HG03064 (cell line): Measurements from ENCODE around the gene USH1G.
"Not testable (repeated sequence)": the region's sequence is repeated elsewhere in the genome, so short reads cannot be mapped to it uniquely, and the experiment has no call there.

Experiments used
- ATAC-seq: cut with Tn5 transposase; IDR thresholded peaks from one replicate; pipeline ENCODE4 v1.9.1; 2021; ENCODE audit warnings: low read depth; ENCODE audit not compliant: unreplicated experiment

USH1G gene

DNA sequence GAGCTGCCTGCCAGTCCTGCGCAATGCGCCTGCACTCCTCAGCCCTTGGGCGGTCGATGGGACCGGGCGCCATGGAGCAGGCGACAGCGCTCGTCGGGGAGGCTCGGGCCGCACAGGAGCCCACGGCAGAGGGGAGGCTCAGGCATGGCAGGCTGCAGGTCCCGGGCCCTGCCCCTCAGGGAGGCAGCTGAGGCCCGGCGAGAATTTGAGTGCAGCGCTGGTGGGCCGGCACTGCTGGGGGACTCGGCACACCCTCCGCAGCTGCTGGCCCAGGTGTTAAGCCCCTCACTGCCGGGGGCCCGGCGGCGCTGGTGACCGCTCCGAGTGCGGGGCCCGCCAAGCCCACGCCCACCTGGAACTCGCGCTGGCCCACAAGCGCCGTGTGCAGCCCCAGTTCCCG lies 16.0 kb downstream of the USH1G start:
- no peak for ATAC-seq

DNA sequence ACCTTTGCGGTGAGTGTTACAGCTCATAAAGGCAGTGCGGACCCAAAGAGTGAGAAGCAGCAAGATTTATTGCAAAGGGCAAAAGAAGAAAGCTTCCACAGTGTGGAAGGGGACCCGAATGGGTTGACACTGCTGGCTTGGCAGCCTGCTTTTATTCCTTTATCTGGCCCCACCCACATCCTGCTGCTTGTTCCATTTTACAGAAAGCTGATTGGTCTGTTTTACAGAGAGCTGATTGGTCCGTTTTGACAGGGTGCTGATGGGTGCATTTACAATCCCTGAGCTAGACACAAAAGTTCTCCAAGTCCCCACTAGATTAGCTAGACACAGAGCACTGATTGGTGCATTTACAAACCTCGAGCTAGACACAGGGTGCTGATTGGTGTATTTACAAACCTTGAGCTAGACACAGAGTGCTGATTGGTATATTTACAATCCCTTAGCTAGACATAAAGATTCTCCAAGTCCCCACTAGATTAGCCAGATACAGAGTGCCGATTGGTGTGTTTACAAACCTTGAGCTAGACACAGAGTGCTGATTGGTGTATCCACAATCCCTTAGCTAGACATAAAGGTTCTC lies 16.8 kb downstream of the USH1G start:
- ATAC-seq: not testable (repeated sequence)

DNA sequence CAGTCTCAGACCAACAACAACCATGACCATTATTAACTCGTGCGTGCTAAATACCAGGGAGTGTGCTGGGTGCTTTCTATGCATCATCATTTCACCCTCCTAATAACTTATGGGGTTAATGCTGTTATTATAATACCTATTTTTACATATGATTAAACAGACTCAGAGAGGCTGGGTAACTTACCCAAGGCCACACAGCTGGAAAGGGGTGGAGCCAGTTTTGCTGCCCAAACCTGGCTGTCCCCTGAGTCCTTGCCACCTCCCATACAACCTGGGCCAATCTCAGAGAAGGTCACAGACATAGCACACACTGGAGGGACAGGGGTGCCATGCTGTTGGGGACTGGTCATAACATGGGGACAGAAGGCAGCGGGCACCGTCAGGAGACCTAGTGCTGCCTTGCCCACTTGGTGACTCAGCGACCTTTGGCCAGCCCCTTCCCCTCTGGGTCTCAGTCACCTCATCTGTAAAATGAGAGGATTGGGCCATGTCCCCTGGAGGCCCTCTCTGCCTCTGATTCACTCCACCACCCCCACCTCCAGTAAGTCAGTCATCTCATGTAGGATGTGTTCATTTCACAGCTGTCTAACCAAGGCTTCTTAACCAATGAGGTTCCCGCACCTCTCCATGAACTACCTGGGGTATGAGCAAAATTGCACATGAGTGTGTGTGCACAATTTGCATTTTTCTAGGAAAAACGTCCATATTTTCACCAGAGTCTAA lies 18.2 kb downstream of the USH1G start:
- no peak for ATAC-seq

DNA sequence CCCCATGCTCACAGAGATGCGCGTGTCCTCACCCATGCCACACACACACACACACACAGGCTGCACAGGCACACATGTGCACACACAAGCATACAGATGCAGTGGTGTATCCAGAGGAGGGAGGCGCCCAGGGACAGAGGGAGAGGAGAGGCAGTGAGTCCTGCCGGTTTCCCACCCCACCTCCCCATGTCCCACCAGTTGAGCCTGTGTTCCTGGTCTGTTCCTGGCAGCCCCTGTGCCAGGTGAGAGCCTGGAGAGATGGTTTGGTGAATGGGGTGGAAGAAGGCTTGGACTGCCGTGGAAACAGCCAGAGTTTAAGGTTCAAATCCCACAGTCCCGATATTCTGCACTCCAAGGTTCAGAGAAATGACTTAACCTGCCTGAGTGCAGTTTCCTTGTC lies 19.4 kb downstream of the USH1G start:
- no peak for ATAC-seq

DNA sequence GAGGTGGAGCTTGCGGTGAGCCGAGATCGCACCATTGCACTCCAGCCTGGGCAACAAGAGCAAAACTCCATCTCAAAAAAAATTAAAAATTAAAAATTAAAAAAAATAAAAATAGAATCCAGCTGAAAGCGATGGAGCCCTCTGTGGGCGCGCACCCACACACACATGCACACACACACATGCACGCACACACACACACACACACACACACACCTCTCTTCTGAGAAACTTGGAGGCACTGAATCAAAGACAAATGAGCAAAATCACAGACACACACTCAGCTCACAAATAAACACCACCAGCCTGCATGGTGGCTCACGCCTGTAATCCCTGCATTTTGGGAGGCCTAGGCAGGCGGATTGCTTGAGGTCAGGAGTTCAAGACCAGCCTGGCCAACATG lies 20.0 kb downstream of the USH1G start:
- no peak for ATAC-seq

DNA sequence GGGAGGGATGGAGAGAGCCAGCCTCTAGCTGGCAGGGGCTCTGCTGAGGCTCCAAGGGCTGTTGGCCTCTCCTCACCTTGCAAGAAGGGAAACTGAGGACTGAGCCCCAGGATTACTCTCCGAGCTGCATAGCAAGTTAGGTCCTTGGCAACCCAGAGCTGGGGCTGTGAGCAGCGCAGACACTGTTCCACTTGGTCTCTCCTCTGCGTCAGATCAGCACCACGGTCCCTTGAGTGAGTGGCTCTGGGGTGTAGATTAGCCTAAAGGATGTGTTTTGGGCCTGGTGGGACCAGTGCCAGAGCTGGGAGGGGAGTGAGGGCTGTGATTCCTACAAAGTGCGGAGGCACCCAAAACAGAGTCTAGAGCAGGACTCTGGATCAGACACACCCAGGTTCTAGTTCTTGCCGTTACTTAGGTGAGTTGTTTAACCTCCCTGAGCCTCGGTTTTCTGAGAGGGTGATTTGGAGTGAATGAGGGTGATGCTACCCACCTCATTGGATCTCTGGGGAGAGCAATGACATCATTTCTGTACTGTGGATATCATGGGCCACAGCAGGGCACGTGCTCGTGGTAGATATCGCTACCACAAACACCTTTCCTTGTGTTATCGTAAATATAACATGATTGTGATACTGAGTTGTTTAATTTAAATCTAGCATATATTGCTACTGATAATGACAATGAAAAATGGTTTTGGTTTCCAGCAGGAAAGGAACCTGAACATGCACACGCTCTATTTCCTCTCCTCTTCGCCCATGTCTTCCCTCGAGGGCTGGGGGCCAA lies 21.5 kb downstream of the USH1G start:
- ATAC-seq: no peak

DNA sequence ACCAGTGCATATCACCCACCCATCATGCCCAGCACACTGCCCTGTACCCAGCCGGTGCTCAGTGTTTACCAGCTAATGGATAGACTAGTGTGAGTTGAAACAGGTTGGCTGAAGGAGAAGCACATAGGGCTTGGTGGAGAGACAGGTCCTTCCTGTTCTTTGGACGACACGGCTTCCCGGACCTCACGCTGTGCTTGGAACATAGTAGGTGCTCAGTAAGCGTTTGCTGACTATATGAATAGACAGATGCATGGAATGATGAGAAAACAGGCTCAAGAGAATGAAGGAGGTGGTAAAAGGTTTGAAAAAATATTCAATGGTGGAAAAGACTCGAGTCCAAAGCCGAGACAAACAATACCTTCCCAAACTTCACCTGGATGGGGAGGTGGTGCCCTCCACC lies 22.8 kb downstream of the USH1G start:
- ATAC-seq: no peak

DNA sequence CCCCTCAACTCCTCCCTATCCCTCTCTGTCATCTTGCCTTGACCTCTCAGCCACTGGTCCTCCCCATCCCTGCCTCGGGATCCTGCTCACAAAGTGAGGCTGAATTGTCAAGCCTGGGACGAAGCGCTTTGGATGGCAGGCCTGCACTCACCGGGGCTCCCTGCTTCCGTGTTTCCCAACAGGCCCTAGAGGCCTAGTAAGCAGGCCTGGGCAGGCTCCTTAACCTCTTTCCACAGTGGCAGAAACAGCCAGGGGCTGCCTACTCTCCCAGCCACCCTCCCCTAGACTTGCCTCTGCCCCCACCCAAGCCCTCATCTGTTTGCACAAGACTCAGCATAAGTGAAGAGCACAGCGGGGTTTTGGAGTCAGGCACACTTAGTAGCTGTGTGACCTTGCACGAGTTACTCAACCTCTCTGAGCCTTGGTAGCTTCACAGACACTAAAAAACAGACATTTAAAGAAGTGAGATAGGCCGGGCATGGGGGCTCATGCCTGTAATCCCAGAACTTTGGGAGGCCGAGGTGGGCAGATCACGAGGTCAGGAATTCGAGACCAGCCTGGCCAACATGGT lies 24.6 kb downstream of the USH1G start:
- no peak for ATAC-seq

DNA sequence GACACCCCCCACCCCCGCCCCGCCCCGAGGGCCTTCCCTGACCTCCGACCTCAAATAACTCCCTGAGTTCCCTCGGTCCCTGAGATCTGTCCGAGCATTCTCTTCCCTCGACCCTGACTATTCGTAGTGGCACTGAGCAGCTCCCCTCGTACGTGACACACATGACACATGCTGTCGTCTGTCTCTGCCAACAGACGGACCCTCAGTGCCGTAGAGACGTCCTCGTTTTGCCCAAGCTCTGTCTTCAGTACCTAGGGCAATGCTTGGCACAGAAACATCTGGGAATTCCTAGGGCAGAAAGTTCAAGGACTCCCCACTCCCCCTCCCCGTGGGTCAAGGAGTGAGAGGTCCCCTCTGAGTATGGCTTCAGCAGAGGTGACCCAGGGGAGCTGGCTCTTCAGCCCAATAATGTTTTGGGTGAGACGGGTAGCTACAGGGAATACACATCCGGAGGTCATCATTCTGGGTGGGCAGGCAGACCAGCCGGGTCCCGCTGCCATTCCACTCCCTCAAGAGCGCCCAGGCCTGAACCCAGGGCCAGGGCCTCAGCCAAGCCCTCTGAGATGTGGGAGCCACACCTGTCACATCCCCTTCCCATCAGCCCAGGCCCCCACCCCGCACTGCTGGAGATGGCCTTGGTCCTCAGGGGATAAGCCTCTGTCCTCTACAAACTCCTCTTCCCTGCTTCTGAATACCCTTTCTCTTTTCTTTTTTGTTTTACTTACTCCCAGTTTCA lies 29.0 kb downstream of the USH1G start:
- ATAC-seq: no peak

DNA sequence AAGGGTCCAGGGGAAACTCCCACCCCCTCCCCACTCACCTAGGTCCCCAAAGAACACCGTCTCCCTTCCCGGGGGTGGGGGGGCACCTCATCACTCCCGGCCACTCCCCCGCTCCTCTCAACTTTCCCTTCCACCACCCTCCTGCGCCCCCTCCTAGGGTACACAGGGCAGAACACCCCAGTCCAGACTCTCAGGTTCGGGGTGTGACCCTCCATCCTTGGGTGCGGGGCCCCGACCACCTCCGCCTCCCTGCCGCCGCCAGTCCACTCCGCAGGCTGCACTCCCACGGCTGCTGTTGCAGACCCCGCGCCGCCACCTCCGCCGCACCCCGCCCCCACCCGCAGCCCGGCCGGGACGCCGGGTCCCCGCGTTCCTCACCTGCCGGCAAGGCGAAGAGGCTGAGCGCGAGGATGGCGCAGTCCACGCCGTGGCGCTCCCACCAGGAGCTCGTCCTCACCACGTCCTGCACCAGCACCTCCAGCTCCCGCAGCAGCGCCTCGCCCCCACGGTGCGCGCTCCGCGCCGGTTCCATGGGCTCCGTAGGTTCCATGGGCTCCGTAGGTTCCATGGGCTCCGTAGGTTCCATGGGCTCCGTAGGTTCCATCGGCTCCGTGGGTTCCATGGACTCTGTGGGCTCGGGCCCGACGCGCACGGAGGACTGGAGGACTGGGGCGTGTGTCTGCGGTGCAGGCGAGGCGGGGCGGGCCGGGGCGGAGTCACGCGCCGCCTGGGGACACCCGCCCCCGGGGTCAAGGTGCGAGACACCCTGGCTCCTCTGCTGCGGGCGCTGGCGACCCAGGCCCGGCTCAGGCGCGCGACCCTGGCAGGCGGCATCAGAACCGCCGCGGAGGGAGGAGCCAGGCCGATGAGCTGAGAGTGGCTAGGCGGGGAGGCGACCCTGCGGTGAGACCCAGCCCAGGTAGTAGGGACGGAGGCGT lies 29.8 kb downstream of the USH1G start, which contains the start of gene FADS6:
Gene FADS6, minus strand, starts transcription at position 660 of the 938 bp plus-strand sequence. Its CDS starts 38 bp downstream, at position 622.
- no peak for ATAC-seq

DNA sequence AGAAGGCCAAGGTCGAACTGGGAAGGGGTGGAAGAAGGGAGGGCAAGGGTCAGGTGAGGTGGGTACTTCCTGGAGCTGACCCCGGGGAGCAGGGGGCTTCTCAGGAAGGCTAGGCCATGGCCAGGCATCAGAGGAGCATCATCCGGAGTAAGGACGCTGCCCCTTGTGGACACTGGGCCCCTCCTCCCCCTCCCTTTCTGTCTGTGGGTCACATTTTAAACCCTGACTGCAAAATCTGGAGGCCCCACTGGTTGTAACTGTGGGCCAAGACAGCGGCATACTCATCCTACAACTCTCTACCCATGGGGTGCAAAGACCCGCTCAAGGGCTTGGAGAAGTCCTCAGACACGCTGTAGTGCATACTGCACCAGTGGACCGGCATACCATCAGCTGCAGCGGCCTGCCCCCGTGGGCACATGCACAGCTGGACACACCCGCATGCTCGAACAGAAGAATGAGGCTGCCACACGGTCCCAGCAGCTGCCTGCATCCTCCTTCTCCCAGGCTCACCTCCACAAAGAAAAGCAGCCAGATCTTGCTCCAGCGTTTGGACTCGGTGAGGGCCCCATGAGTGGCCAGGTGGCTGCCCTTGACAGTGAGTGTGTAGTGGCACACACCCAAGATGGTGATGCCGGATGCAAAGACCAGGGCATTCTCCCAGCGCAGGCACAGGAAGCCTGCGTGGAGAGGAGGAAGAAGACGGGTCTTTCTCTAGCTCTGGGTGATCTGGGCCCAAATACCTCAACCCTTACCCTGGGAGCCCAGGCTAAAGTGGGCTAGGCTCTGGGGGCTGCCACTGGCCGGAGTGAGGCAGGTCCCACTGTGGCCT lies 30.8 kb downstream of the USH1G start:
- ATAC-seq: no peak

DNA sequence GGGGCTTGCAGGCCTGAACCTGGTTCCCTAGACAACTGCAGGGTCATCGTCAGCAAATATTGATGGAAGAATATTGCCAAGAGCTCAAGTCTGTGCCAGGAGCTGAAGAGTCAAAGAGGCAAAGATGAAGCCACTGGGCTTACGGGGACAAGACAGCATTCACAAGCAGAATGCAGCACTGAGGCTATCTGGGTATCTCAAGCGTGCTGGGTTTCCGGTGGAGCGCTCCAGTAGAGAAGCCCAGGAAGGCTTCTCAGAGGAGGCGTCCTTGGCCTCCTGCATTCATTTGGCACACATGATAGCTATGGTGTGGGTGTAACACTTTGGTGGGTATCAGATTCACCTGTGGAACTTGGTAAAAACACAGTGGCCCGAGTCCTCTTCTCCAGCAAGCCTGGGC lies 32.5 kb downstream of the USH1G start:
- ATAC-seq: no peak

DNA sequence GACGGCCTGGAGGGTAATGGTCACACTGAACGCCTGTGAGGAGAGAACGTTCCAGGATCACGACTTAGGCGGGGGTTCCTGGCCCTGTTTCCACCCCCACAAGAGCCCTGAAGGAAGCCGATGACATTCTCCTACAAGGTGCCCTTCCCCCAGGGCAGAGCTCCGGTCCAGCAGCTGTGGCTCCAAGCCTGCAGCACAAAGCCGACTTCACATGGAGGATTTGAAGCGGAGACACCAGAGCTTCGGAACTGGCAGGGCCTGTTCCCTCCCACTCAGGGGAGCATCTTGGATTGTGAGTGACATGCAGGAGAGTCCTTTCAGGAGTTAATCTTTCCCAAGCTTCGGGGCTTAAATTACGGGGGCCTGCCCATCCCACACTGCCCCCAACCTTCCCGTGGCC lies 34.6 kb downstream of the USH1G start:
- ATAC-seq: no peak

DNA sequence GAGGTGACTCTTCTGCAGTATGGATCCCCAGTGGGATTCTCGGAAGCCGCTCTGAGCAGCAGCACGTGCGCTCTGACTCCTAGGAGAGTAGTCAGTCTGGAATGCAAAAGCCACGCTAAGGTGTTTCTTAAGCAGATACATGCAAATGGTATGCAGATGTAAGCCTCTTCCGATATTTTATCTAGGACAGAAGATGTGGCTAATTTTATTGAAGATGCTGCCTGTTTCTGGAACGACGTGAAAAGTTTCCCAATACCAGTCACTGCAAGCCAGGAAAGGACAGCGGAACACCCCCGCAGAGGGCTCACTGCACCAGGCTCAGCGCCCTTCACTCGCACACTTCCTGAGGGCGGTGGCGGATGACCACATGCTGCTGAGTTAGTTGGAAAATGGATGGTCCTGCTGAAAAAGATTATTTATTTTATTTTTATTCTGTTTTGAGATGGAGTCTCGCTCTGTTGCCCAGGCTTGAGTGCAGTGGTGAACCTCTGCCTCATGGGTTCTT lies 39.8 kb downstream of the USH1G start:
- ATAC-seq: no peak

DNA sequence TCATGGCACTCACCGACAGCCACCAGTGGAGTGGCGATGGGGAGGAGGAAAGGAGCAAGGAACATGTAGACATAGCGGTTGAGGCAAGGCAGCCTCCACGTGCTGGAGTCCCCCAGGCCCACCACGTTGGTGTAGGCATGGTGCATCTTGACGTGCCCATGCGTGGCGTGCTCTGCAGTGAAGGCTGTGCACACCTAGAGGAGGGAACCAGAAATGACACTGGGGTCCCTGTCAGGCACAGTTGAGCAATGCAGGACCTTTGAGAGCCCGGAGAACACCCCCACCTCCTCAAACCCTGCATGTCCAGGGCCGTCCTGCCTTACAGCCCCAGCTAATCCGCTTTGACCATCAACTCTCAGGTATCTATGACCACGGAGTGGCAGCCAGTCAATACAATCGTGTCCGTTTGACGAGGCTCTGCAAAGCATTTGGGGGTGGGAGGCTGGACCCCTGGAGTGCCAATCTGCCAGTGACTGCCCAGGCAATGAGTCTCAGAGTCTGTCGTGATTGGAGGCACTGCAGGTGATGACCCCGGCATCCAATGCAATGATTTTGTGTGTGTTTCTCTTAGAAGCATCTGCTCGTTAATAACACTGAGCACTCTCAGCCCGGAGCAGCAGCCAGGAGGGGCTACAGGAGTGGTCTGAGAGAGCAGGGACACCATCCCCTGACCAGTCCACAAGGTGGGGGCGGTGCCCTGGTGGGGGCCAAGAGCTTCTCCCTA lies 40.4 kb downstream of the USH1G start:
- no peak for ATAC-seq

DNA sequence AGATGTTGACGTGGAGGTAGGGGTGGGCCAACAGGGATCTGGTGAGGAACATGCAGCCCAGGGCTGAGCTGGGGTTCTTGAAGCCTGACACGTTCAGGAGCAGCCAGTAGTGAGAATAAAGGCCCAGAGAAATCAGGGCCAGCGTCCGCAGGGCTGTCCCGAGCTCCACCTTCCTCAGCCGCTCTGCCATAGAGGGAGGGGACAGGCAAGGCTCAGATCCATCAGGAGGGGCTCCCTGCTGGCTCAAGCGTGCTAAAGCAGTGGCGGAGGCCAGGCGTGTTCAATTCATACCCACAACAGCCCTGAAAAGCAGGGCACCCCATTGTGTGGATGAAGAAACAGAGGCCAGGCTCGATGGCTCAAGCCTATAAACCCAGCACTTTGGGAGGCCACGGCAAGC lies 42.0 kb downstream of the USH1G start:
- no peak for ATAC-seq

DNA sequence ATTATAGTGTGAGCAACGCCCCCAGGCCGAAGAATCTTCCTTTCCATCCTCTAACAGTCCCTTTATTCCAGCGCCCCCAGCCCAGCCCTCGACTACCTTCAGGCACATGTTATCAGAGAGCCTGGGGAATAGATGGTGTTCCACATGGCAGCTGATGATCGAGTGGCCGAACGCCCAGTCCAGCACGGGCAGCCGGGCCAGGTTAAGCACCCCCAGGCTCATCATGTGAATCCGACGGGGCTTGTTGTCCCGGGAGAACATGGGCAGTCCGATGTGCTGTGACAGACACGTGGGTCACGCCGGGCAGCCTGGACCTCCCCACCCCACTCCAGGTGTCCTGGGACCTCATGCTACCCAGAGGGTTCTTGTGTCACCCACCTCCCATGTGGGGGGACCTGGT lies 43.7 kb downstream of the USH1G start:
- no peak for ATAC-seq

DNA sequence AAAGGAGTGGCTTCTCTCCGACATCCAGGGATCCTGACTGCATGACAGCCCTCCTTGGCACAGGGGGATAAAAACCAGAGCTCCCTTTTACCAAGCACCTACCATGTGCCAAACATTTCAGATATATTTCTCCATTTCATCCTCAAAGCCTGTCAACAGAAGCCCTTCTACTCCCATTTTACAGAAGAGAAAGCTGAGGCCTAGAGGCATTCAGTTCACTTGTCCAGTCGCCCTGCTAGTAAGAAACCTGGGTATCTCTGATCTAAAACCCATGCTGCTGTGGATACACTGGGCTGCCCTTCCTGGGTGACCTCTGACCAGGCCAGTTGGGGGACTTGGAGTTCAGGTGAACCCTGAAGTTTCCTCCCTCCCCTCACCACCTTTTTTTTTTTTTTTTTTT lies 44.4 kb downstream of the USH1G start:
- ATAC-seq: no peak
